Brain microvascular endothelial cell (primary cell): Measurements from ENCODE around the gene ENDOD1.

Source experiments
- DNase-seq: peaks from one replicate; pipeline ENCODE4 v3.0.0-alpha.2; 2020
- H3K27ac ChIP-seq: fragments of 250-450 bp; sonication (Bioruptor Pico); 2 replicates; pipeline ENCODE4 v1.5.1; 2020; ENCODE audit warnings: mild to moderate bottlenecking, moderate library complexity
- H3K27me3 ChIP-seq: fragments of 250-450 bp; sonication (Bioruptor Pico); replicated peaks from 2 replicates; pipeline ENCODE4 v1.5.1; 2020; ENCODE audit warnings: mild to moderate bottlenecking
- H3K36me3 ChIP-seq: fragments of 250-450 bp; sonication (Bioruptor Pico); replicated peaks from 2 replicates; pipeline ENCODE4 v1.5.1; 2020; ENCODE audit warnings: mild to moderate bottlenecking
- H3K4me3 ChIP-seq: 2 replicates; pipeline ENCODE4 v1.5.1; 2011; ENCODE audit warnings: low read depth, mild to moderate bottlenecking, control low read depth, low read length, moderate library complexity
- in situ Hi-C: cut with HindIII; loops from 2 replicates; pipeline ENCODE4 v1.10.0; 2017; ENCODE audit warnings: low sequenced_read_pairs, low pct_ligation_motif_present
- TF ChIP-seq, protein P1 (sequence below): IDR thresholded peaks from 2 replicates; pipeline ENCODE4 v1.5.1; 2011; ENCODE audit warnings: low read depth, mild to moderate bottlenecking, moderate library complexity, low read length, control low read depth, inconsistent platforms; ENCODE audit errors: missing control alignments

The ENDOD1 gene

GRCh38 chr11:95072948-95073347 lies 16.7 kb upstream of the ENDOD1 start:
- no peaks in the 10 kb centered on the region for H3K27me3 ChIP-seq
- H3K27ac ChIP-seq, result no peak overlapping the region

DNA sequence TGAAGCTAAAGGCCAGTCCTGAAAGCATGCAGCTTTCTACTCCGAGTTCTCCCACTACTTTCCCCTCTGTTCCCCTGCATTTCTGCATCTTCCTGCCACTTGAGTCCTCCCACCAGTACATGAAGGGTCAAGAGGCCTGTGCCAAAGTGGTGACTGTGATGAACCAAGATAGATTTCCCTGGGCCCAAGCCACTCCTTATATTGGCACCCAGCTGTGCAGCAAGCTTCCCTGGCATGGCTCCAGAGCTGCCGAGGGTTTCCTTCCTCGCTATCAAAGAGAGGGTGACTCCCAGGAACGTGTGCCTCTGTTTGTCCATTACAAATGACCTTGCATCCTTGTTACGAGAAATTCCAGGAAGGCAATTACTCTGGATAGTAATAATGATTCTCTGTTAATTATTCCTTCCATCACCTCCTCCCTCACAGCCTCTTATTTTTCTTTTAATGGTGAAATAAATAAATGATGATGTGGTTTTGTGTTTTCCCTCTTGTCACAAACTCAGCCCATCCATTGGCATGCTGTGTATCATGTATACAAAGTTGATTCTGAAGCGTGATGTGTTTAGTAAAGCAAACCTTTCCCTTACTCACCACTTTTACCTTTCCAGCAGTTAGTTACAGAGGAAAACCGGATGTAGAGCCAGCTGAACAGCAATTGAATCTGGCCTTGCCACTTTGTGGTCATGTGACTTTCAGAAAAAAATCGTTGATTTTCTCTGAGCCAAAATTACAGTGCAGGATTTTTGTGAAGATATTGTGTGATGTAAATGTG lies 14.7 kb upstream of the ENDOD1 start:
- in situ Hi-C loops, result no loop called here
- H3K27ac ChIP-seq, result peak overlapping the region; percentile 19
- H3K36me3 ChIP-seq, result no peaks in the 10 kb centered on the region
- DNase-seq, result no peak
- no peaks in the 10 kb centered on the region for H3K27me3 ChIP-seq
- TF ChIP-seq, protein P1, sequence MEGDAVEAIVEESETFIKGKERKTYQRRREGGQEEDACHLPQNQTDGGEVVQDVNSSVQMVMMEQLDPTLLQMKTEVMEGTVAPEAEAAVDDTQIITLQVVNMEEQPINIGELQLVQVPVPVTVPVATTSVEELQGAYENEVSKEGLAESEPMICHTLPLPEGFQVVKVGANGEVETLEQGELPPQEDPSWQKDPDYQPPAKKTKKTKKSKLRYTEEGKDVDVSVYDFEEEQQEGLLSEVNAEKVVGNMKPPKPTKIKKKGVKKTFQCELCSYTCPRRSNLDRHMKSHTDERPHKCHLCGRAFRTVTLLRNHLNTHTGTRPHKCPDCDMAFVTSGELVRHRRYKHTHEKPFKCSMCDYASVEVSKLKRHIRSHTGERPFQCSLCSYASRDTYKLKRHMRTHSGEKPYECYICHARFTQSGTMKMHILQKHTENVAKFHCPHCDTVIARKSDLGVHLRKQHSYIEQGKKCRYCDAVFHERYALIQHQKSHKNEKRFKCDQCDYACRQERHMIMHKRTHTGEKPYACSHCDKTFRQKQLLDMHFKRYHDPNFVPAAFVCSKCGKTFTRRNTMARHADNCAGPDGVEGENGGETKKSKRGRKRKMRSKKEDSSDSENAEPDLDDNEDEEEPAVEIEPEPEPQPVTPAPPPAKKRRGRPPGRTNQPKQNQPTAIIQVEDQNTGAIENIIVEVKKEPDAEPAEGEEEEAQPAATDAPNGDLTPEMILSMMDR, result no peak
- no peak overlapping the region for H3K4me3 ChIP-seq

More at GRCh38 chr11:95072948-95073347, 16.7 kb upstream of the ENDOD1 start:
- in situ Hi-C loops, result no loop called here
- DNase-seq, result no peak
- TF ChIP-seq, protein P1, result no peak
- H3K36me3 ChIP-seq, result no peaks in the 10 kb centered on the region
- H3K4me3 ChIP-seq, result no peak overlapping the region

GRCh38 chr11:95076416-95076815 lies 13.2 kb upstream of the ENDOD1 start:
- Histone ChIP-seq H3K4me3 (no peak overlapping the region), H3K27ac (peak overlapping the region; percentile 19), H3K36me3 (no peaks in the 10 kb centered on the region), H3K27me3 (no peaks in the 10 kb centered on the region)
- TF ChIP-seq, protein P1, result no peak
- in situ Hi-C loops, result no loop called here
- peak; percentile 65 for DNase-seq

GRCh38 chr11:95076981-95077380 lies 12.7 kb upstream of the ENDOD1 start:
- no peaks in the 10 kb centered on the region for H3K36me3 ChIP-seq
- no peaks in the 10 kb centered on the region for H3K27me3 ChIP-seq
- no peak overlapping the region for H3K4me3 ChIP-seq
- in situ Hi-C loops, result no loop called here
- no peak for DNase-seq
- no peak overlapping the region for H3K27ac ChIP-seq
- TF ChIP-seq, protein P1, result no peak

DNA sequence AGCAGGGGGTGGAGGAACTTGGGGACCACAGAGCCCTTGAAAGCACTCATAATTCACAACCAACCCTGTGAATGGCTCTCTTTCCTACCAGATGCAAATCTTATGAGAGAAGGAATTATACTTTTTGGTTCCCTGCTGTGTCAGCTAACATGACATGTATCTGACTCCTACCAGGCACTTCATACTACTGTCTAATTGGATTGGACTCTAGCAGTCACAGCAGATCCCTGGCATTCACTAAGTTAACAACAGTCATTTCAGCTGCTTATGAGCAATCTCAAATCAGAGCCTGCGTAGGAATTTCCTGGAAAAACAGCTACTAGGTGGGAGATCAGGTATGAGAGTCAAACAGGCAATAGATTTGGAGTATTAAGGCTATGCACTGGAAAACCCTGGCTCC lies 11.1 kb upstream of the ENDOD1 start:
- Histone ChIP-seq H3K4me3 (no peak overlapping the region), H3K27ac (no peak overlapping the region), H3K36me3 (no peaks in the 10 kb centered on the region), H3K27me3 (no peaks in the 10 kb centered on the region)
- in situ Hi-C loops, result no loop called here
- peak; percentile 50 for DNase-seq
- TF ChIP-seq, protein P1, result no peak

GRCh38 chr11:95081010-95081409 lies 8.6 kb upstream of the ENDOD1 start:
- Histone ChIP-seq H3K4me3 (no peak overlapping the region), H3K36me3 (no peaks in the 10 kb centered on the region), H3K27ac (no peak overlapping the region), H3K27me3 (no peaks in the 10 kb centered on the region)
- no peak for DNase-seq
- TF ChIP-seq, protein P1, result no peak
- in situ Hi-C loops, result no loop called here
